Loucy (cell line): ENCODE results near the gene SNAP23.

Experiments
- H2AFZ ChIP-seq: fragments of 200-600 bp; sonication (generic); 2 replicates; pipeline ENCODE4 v1.6.0; 2016; ENCODE audit warnings: antibody characterized with exemption, mild to moderate bottlenecking, low read length, moderate library complexity
- H3F3A ChIP-seq: fragments of 200-600 bp; 2 replicates; pipeline ENCODE4 v1.6.0; 2016; ENCODE audit warnings: antibody characterized with exemption, low read depth, mild to moderate bottlenecking
- H3K27me3 ChIP-seq: fragments of 200-600 bp; sonication (generic); 2 replicates; pipeline ENCODE4 v1.6.1; 2014; ENCODE audit warnings: low read length, mild to moderate bottlenecking; ENCODE audit not compliant: insufficient read depth, poor library complexity, severe bottlenecking
- H3K36me3 ChIP-seq: fragments of 200-600 bp; sonication (generic); 2 replicates; pipeline ENCODE4 v1.6.1; 2016; ENCODE audit warnings: low read length; ENCODE audit not compliant: insufficient read depth
- H3K4me1 ChIP-seq: fragments of 200-600 bp; sonication (generic); 2 replicates; pipeline ENCODE4 v1.5.1; 2014; ENCODE audit warnings: low read length, mild to moderate bottlenecking; ENCODE audit not compliant: insufficient read depth, poor library complexity, severe bottlenecking
- H3K4me2 ChIP-seq: fragments of 200-600 bp; sonication (generic); 2 replicates; pipeline ENCODE4 v1.6.0; 2014; ENCODE audit warnings: antibody characterized with exemption, low read length, low read depth, mild to moderate bottlenecking; ENCODE audit not compliant: poor library complexity, severe bottlenecking
- H3K4me3 ChIP-seq: fragments of 200-600 bp; sonication (generic); 2 replicates; pipeline ENCODE4 v1.5.1; 2014; ENCODE audit warnings: low read length, mild to moderate bottlenecking, mixed read lengths; ENCODE audit not compliant: poor library complexity, severe bottlenecking
- H3K79me2 ChIP-seq: fragments of 200-600 bp; sonication (generic); 2 replicates; pipeline ENCODE4 v1.6.1; 2014; ENCODE audit warnings: low read length; ENCODE audit not compliant: insufficient read depth
- H3K9ac ChIP-seq: fragments of 200-600 bp; sonication (generic); 2 replicates; pipeline ENCODE4 v1.6.0; 2014; ENCODE audit warnings: mild to moderate bottlenecking, low read depth, low read length, moderate library complexity; ENCODE audit not compliant: poor library complexity, severe bottlenecking
- H3K9me2 ChIP-seq: fragments of 200-600 bp; sonication (generic); replicated peaks from 2 replicates; pipeline ENCODE4 v1.6.1; 2016; ENCODE audit warnings: low read depth, low read length, mixed read lengths
- H3K9me3 ChIP-seq: fragments of 200-600 bp; sonication (generic); 2 replicates; pipeline ENCODE4 v1.6.1; 2014; ENCODE audit warnings: mild to moderate bottlenecking, antibody characterized with exemption, low read length, low read depth; ENCODE audit not compliant: insufficient read depth
- H4K20me1 ChIP-seq: fragments of 200-600 bp; sonication (generic); 2 replicates; pipeline ENCODE4 v1.6.0; 2014; ENCODE audit warnings: antibody characterized with exemption, low read length, mild to moderate bottlenecking; ENCODE audit not compliant: insufficient read depth, poor library complexity, severe bottlenecking
- CTCF ChIP-seq: fragments of 200-600 bp; sonication (generic); conservative IDR thresholded peaks from 2 replicates; pipeline ENCODE4 v1.5.1; 2014; ENCODE audit warnings: mild to moderate bottlenecking, antibody characterized with exemption, low read length
- EZH2phosphoT487 ChIP-seq: fragments of 200-600 bp; IDR thresholded peaks from 2 replicates; pipeline ENCODE4 v1.6.1; 2018; ENCODE audit warnings: antibody characterized with exemption, mild to moderate bottlenecking, moderate library complexity, borderline replicate concordance

Gene SNAP23

GRCh38 chr15:42504631-42505030, 9.2 kb downstream of the SNAP23 start:
- Histone ChIP-seq H3K9me2 (no peaks in the 10 kb centered on the region), H3K79me2 (peaks cover 24% of the 10 kb centered on the region; the same call in 1 of the 2 replicates), H3K27me3 (no peaks in the 10 kb centered on the region), H3K9ac (no peak overlapping the region), H3K4me3 (no peak overlapping the region), H3K4me2 (no peak overlapping the region), H3K4me1 (peaks cover 15% of the 10 kb centered on the region), H3K36me3 (no peaks in the 10 kb centered on the region), H3F3A (no peaks in the 10 kb centered on the region), H4K20me1 (no peaks in the 10 kb centered on the region), H3K9me3 (no peaks in the 10 kb centered on the region), H2AFZ (no peak overlapping the region)
- no peak for TF ChIP-seq EZH2phosphoT487
- TF ChIP-seq CTCF, result no peak

DNA sequence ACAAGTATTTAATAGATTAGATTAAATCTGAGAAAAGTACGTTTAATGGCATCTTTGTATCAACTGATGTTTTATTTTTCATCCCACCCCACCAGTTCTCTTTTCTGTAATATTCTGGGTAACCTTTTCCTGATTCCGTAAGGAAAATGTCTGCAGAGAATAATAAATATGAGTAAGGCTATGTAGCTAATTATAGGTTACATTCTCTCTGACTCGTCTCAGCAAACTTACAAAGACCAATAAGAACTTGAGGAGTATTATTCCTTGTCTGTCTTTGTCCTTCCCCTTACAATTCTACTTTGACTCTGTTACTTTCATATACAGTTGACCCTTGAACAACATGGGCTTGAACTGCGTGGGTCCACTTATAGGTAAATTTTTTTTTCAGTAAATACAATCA, 12.1 kb downstream of the SNAP23 start:
- Histone ChIP-seq H3K4me1 (no peaks in the 10 kb centered on the region), H3K9me2 (no peaks in the 10 kb centered on the region), H2AFZ (no peak overlapping the region), H3K79me2 (peaks cover 9% of the 10 kb centered on the region; the same call in 1 of the 2 replicates), H4K20me1 (no peaks in the 10 kb centered on the region), H3K4me3 (no peak overlapping the region), H3K9ac (no peak overlapping the region), H3K4me2 (no peak overlapping the region), H3K27me3 (no peaks in the 10 kb centered on the region), H3K36me3 (no peaks in the 10 kb centered on the region; the same call in 1 of the 2 replicates), H3F3A (no peaks in the 10 kb centered on the region), H3K9me3 (no peaks in the 10 kb centered on the region)
- no peak for TF ChIP-seq EZH2phosphoT487
- no peak for TF ChIP-seq CTCF

GRCh38 chr15:42508263-42508690, 12.8 kb downstream of the SNAP23 start:
- Histone ChIP-seq H3K36me3 (no peaks in the 10 kb centered on the region; the same call in 1 of the 2 replicates), H3K79me2 (peaks cover 3% of the 10 kb centered on the region; the same call in 1 of the 2 replicates), H3K4me1 (no peaks in the 10 kb centered on the region), H3K27me3 (no peaks in the 10 kb centered on the region), H2AFZ (no peak overlapping the region), H3K4me2 (no peak overlapping the region), H3K9me2 (no peaks in the 10 kb centered on the region), H3K4me3 (no peak overlapping the region), H3F3A (no peaks in the 10 kb centered on the region), H3K9me3 (no peaks in the 10 kb centered on the region), H3K9ac (no peak overlapping the region), H4K20me1 (no peaks in the 10 kb centered on the region)
- TF ChIP-seq EZH2phosphoT487 (no peak), CTCF (no peak)
